CD8-positive, alpha-beta memory T cell (primary cell): ENCODE results near the gene ZDHHC9. TPM values are rescaled to one million over a fixed set of nuclear protein-coding genes. Genes with fewer than 3 reads are reported as not detected.
A peak's percentile ranks its signal among the peaks of the same experiment; 100 is the strongest.

Source experiments
- CTCF ChIA-PET: fragments of 350-600 bp; sonication (Branson Sonifier 250); formaldehyde crosslinking; loops from one replicate; lab custom pipeline; 2021; ENCODE audit warnings: antibody characterized with exemption; lab: Charles Lee
- POLR2A ChIA-PET: fragments of 350-600 bp; sonication (Branson Sonifier 250); formaldehyde crosslinking; loops from one replicate; lab custom pipeline; 2021; ENCODE audit warnings: antibody characterized with exemption; lab: Charles Lee
- DNase-seq, 5 donors: peaks; one replicate each; pipeline versions ENCODE4 v3.0.0 to v3.0.0-alpha.2; 2020 to 2022; ENCODE audit warnings: mixed read lengths in 1 of 5
- H3K27ac ChIP-seq: one replicate; pipeline ENCODE4 v1.7.0; 2013; ENCODE audit warnings: low read depth, mild to moderate bottlenecking, low read length, moderate library complexity
- H3K27me3 ChIP-seq: 2 replicates; pipeline ENCODE4 v1.7.0; 2013; ENCODE audit warnings: low read length, mild to moderate bottlenecking; ENCODE audit not compliant: insufficient read depth, poor library complexity, severe bottlenecking
- H3K36me3 ChIP-seq: 2 replicates; pipeline ENCODE4 v1.7.0; 2013; ENCODE audit warnings: mild to moderate bottlenecking, low read length, moderate library complexity; ENCODE audit not compliant: insufficient read depth
- H3K4me1 ChIP-seq: 2 replicates; pipeline ENCODE4 v1.7.0; 2013; ENCODE audit warnings: mild to moderate bottlenecking, low read length, moderate library complexity; ENCODE audit not compliant: insufficient read depth
- H3K4me3 ChIP-seq: 2 replicates; pipeline ENCODE4 v1.7.0; 2013; ENCODE audit warnings: mild to moderate bottlenecking, low read length
- H3K9me3 ChIP-seq: 2 replicates; pipeline ENCODE4 v1.7.0; 2013; ENCODE audit warnings: mild to moderate bottlenecking, low read length
- H3K27ac Mint-ChIP-seq, 8 donors: one replicate each; pipeline ENCODE4 v1.8.0; 2020 to 2021; ENCODE audit warnings: mixed read lengths in 8 of 8, mild to moderate bottlenecking in 6 of 8, inconsistent platforms in 3 of 8, moderate library complexity in 3 of 8
- H3K27me3 Mint-ChIP-seq, 2 donors: one replicate each; pipeline ENCODE4 v1.8.0; 2020 to 2021; ENCODE audit warnings: mixed read lengths in 2 of 2, mild to moderate bottlenecking in 1 of 2, moderate library complexity in 1 of 2
- H3K36me3 Mint-ChIP-seq, 3 donors: one replicate each; pipeline ENCODE4 v1.8.0; 2020 to 2021; ENCODE audit warnings: mixed read lengths in 3 of 3, inconsistent platforms in 1 of 3, mild to moderate bottlenecking in 1 of 3
- H3K4me1 Mint-ChIP-seq, 3 donors: one replicate each; pipeline ENCODE4 v1.8.0; 2020 to 2021; ENCODE audit warnings: mixed read lengths in 3 of 3, inconsistent platforms in 1 of 3, mild to moderate bottlenecking in 1 of 3
- H3K4me3 Mint-ChIP-seq, 7 donors: one replicate each; pipeline ENCODE4 v1.8.0; 2020 to 2021; ENCODE audit warnings: mixed read lengths in 7 of 7, mild to moderate bottlenecking in 6 of 7, moderate library complexity in 4 of 7, inconsistent platforms in 2 of 7
- H3K9me3 Mint-ChIP-seq, 5 donors: one replicate each; pipeline ENCODE4 v1.8.0; 2020 to 2022; ENCODE audit warnings: mixed read lengths in 5 of 5, mild to moderate bottlenecking in 3 of 5, moderate library complexity in 2 of 5, inconsistent platforms in 1 of 5
- polyA plus RNA-seq: library from polyadenylated mRNA; unstranded; fragments of 300-500 nt; fragmentation: Illumina TruSeq; gene quantifications from one replicate; pipeline ENCODE4 v1.2.3, GENCODE V29; 2021
- total RNA-seq, 2 experiments: library from RNA; stranded (reverse); gene quantifications; one replicate each; pipeline ENCODE4 v1.2.3, GENCODE V29; 2021

ZDHHC9 gene
- total and polyA plus RNA-seq, 3 experiments from 2014 or later: 4.6 to 11.5 (median 10.4) TPM

GRCh38 chrX:129846716-129847115 is 3.0 kb upstream of the ZDHHC9 start:
- peaks cover 0 to 7% (median 0%) of the 10 kb centered on the region in 3 donors for H3K36me3 Mint-ChIP-seq
- H3K27ac ChIP-seq: no peak overlapping the region
- peaks cover 0 to 9% of the 10 kb centered on the region in 2 donors for H3K27me3 Mint-ChIP-seq
- H3K27ac Mint-ChIP-seq: peak overlapping the region in 1 of 8 donors; percentile 26
- peaks cover 6% of the 10 kb centered on the region for H3K4me1 ChIP-seq
- H3K9me3 Mint-ChIP-seq: no peaks in the 10 kb centered on the region
- peaks cover 7 to 21% (median 8%) of the 10 kb centered on the region in 3 donors for H3K4me1 Mint-ChIP-seq
- H3K4me3 ChIP-seq: no peak overlapping the region
- no peaks in the 10 kb centered on the region for H3K9me3 ChIP-seq
- POLR2A ChIA-PET: no interaction called here
- no peak overlapping the region for H3K4me3 Mint-ChIP-seq
- H3K27me3 ChIP-seq: no peaks in the 10 kb centered on the region
- no peaks in the 10 kb centered on the region for H3K36me3 ChIP-seq
- CTCF ChIA-PET: interaction anchor here (1.4 kb wide), 1 partner anchor 23 kb away, joined by 3 read pairs; no protein-coding TSS in a partner anchor
- DNase-seq: peak in 1 of 5 donors; percentile 45

- H3K9me3 ChIP-seq: no peaks in the 10 kb centered on the region
- Mint-ChIP-seq H3K4me1 (peaks cover 7 to 24% (median 8%) of the 10 kb centered on the region in 3 donors), H3K4me3 (peak overlapping the region in 1 of 7 donors; percentile 64), H3K9me3 (no peaks in the 10 kb centered on the region), H3K36me3 (peaks cover 0 to 7% (median 0%) of the 10 kb centered on the region in 3 donors), H3K27me3 (peaks cover 0 to 9% of the 10 kb centered on the region in 2 donors), H3K27ac (no peak overlapping the region)
- no peaks in the 10 kb centered on the region for H3K27me3 ChIP-seq
- H3K4me3 ChIP-seq: no peak overlapping the region
- peaks cover 6% of the 10 kb centered on the region for H3K4me1 ChIP-seq
- ChIA-PET CTCF (interaction anchor here (0.6 kb wide), 1 partner anchor 182 kb away, joined by 3 read pairs; no protein-coding TSS in a partner anchor), POLR2A (no interaction called here)
- no peak for DNase-seq
- H3K27ac ChIP-seq: no peak overlapping the region
- H3K36me3 ChIP-seq: no peaks in the 10 kb centered on the region
Observed at GRCh38 chrX:129845616-129846190, 2.0 kb upstream of the ZDHHC9 start.

- CTCF ChIA-PET: no interaction called here
Observed at GRCh38 chrX:129843209-129843458, 552 bp downstream of the ZDHHC9 start.

GRCh38 chrX:129842510-129843208 is 1.0 kb downstream of the ZDHHC9 start:
- Histone ChIP-seq H3K4me3 (peak overlapping the region; percentile 80), H3K36me3 (no peaks in the 10 kb centered on the region), H3K27ac (no peak overlapping the region), H3K9me3 (no peaks in the 10 kb centered on the region), H3K4me1 (peaks cover 6% of the 10 kb centered on the region), H3K27me3 (no peaks in the 10 kb centered on the region)
- Mint-ChIP-seq H3K4me1 (peaks cover 7 to 26% (median 8%) of the 10 kb centered on the region in 3 donors), H3K27ac (peak overlapping the region in 4 of 8 donors; percentile 4 to 96 (median 72)), H3K27me3 (peaks cover 0 to 9% of the 10 kb centered on the region in 2 donors), H3K9me3 (no peaks in the 10 kb centered on the region), H3K36me3 (peaks cover 0 to 7% (median 0%) of the 10 kb centered on the region in 3 donors), H3K4me3 (peak overlapping the region; percentile 78 to 96 (median 83))
- CTCF ChIA-PET: no interaction called here
- no peak for DNase-seq
- POLR2A ChIA-PET: no interaction called here

More at GRCh38 chrX:129843209-129843458, 552 bp downstream of the ZDHHC9 start:
- H3K4me1 Mint-ChIP-seq: peaks cover 7 to 26% (median 8%) of the 10 kb centered on the region in 3 donors
- Histone ChIP-seq H3K27me3 (no peaks in the 10 kb centered on the region), H3K27ac (peak overlapping the region; percentile 31), H3K4me3 (peak overlapping the region; percentile 80), H3K9me3 (no peaks in the 10 kb centered on the region), H3K36me3 (no peaks in the 10 kb centered on the region), H3K4me1 (peaks cover 6% of the 10 kb centered on the region)
- POLR2A ChIA-PET: interaction anchor here (1.0 kb wide), 2 partner anchors 9 to 164 kb away, joined by 3 read pairs; no protein-coding TSS in a partner anchor
- H3K27ac Mint-ChIP-seq: peak overlapping the region in 3 of 8 donors; percentile 71 to 96 (median 73)
- no peaks in the 10 kb centered on the region for H3K9me3 Mint-ChIP-seq
- H3K36me3 Mint-ChIP-seq: peaks cover 0 to 7% (median 0%) of the 10 kb centered on the region in 3 donors
- DNase-seq: no peak
- H3K4me3 Mint-ChIP-seq: peak overlapping the region; percentile 83 to 96 (median 93)
- H3K27me3 Mint-ChIP-seq: peaks cover 0 to 10% of the 10 kb centered on the region in 2 donors

GRCh38 chrX:129840344-129840743 is 3.3 kb downstream of the ZDHHC9 start:
- Mint-ChIP-seq H3K36me3 (peaks cover 0 to 11% (median 0%) of the 10 kb centered on the region in 3 donors), H3K4me1 (peaks cover 7 to 21% (median 8%) of the 10 kb centered on the region in 3 donors), H3K27me3 (peaks cover 0 to 10% of the 10 kb centered on the region in 2 donors), H3K9me3 (no peaks in the 10 kb centered on the region), H3K4me3 (no peak overlapping the region), H3K27ac (no peak overlapping the region)
- no peak for DNase-seq
- H3K27me3 ChIP-seq: no peaks in the 10 kb centered on the region
- no peaks in the 10 kb centered on the region for H3K4me1 ChIP-seq
- no peak overlapping the region for H3K4me3 ChIP-seq
- ChIA-PET POLR2A (no interaction called here), CTCF (no interaction called here)
- no peaks in the 10 kb centered on the region for H3K36me3 ChIP-seq
- H3K27ac ChIP-seq: no peak overlapping the region
- H3K9me3 ChIP-seq: no peaks in the 10 kb centered on the region

- ChIA-PET POLR2A (no interaction called here), CTCF (interaction anchor here (0.9 to 1.3 kb wide), 2 partner anchors 17 to 229 kb away, joined by 3 read pairs; no protein-coding TSS in a partner anchor)
- no peaks in the 10 kb centered on the region for H3K4me1 ChIP-seq
- peaks cover 0 to 5% (median 0%) of the 10 kb centered on the region in 3 donors for H3K36me3 Mint-ChIP-seq
- H3K27ac ChIP-seq: no peak overlapping the region
- H3K4me1 Mint-ChIP-seq: peaks cover 0 to 5% (median 0%) of the 10 kb centered on the region in 3 donors
- no peak overlapping the region for H3K4me3 Mint-ChIP-seq
- H3K27ac Mint-ChIP-seq: no peak overlapping the region
- no peak for DNase-seq
- H3K27me3 Mint-ChIP-seq: peaks cover 0 to 8% of the 10 kb centered on the region in 2 donors
- H3K27me3 ChIP-seq: no peaks in the 10 kb centered on the region
- H3K9me3 ChIP-seq: no peaks in the 10 kb centered on the region
- H3K4me3 ChIP-seq: no peak overlapping the region
- no peaks in the 10 kb centered on the region for H3K36me3 ChIP-seq
- no peaks in the 10 kb centered on the region for H3K9me3 Mint-ChIP-seq
Observed at GRCh38 chrX:129836827-129837226, 6.9 kb downstream of the ZDHHC9 start.

- H3K36me3 ChIP-seq: no peaks in the 10 kb centered on the region
- peaks cover 0 to 9% (median 0%) of the 10 kb centered on the region in 3 donors for H3K36me3 Mint-ChIP-seq
- H3K27ac Mint-ChIP-seq: no peak overlapping the region
- ChIA-PET CTCF (no interaction called here), POLR2A (no interaction called here)
- no peaks in the 10 kb centered on the region for H3K9me3 Mint-ChIP-seq
- H3K4me1 ChIP-seq: no peaks in the 10 kb centered on the region
- H3K4me3 ChIP-seq: no peak overlapping the region
- no peaks in the 10 kb centered on the region for H3K4me1 Mint-ChIP-seq
- no peaks in the 10 kb centered on the region for H3K9me3 ChIP-seq
- no peaks in the 10 kb centered on the region for H3K27me3 ChIP-seq
- no peak overlapping the region for H3K4me3 Mint-ChIP-seq
- no peak for DNase-seq
- H3K27me3 Mint-ChIP-seq: peaks cover 0 to 3% of the 10 kb centered on the region in 2 donors
- H3K27ac ChIP-seq: no peak overlapping the region
Observed at GRCh38 chrX:129833153-129833990, 10.3 kb downstream of the ZDHHC9 start.
